Caco-2 (cell line): ENCODE data around the gene SPAG17. TPM values are rescaled to one million over a fixed set of nuclear protein-coding genes. Genes with fewer than 3 reads are reported as not detected.

Source experiments
- BruUV-seq: library from RNA; stranded (reverse); fragments of 400-500 nt; replicated peaks from 2 replicates; lab custom pipeline; 2021; lab: Mats Ljungman, UMichigan
- CTCF ChIA-PET: fragments of 300-600 bp; sonication (Branson Sonifier 250); formaldehyde crosslinking; loops from one replicate; lab custom pipeline; 2022; ENCODE audit warnings: antibody characterized with exemption; lab: Charles Lee
- POLR2A ChIA-PET: fragments of 300-600 bp; sonication (Branson Sonifier 250); formaldehyde crosslinking; loops from one replicate; lab custom pipeline; 2022; ENCODE audit warnings: antibody characterized with exemption; lab: Charles Lee
- DNase-seq, 2 experiments: peaks; one replicate each; pipeline versions ENCODE4 v3.0.0 to v3.0.0-alpha.2; 2020 to 2022
- H3K27me3 ChIP-seq: replicated peaks from 2 replicates; pipeline ENCODE4 v1.6.0; 2011; ENCODE audit warnings: low read length; ENCODE audit not compliant: control insufficient read depth, insufficient read depth
- H3K36me3 ChIP-seq: 2 replicates; pipeline ENCODE4 v1.5.1; 2011; ENCODE audit warnings: low read length; ENCODE audit not compliant: control insufficient read depth, insufficient read depth
- H3K4me1 ChIP-seq: fragments of 250-450 bp; sonication (Bioruptor Pico); 2 replicates; pipeline ENCODE4 v1.5.1; 2020; ENCODE audit warnings: mild to moderate bottlenecking
- H3K4me3 ChIP-seq: 2 replicates; pipeline ENCODE4 v1.5.1; 2011; ENCODE audit warnings: low read depth, mild to moderate bottlenecking, control low read depth, low read length
- H3K9me3 ChIP-seq: fragments of 250-450 bp; sonication (Bioruptor Pico); 2 replicates; pipeline ENCODE4 v1.5.1; 2020; ENCODE audit warnings: mild to moderate bottlenecking, moderate library complexity
- H3K27ac Mint-ChIP-seq: one replicate; pipeline ENCODE4 v1.8.0; 2022; ENCODE audit warnings: mixed read lengths; ENCODE audit not compliant: unreplicated experiment
- H3K27me3 Mint-ChIP-seq: one replicate; pipeline ENCODE4 v1.8.0; 2022; ENCODE audit warnings: mixed read lengths; ENCODE audit not compliant: insufficient read depth, unreplicated experiment
- H3K36me3 Mint-ChIP-seq: one replicate; pipeline ENCODE4 v1.8.0; 2022; ENCODE audit warnings: mild to moderate bottlenecking, mixed read lengths; ENCODE audit not compliant: insufficient read depth, unreplicated experiment
- H3K4me1 Mint-ChIP-seq: one replicate; pipeline ENCODE4 v1.8.0; 2022; ENCODE audit warnings: low read depth, mixed read lengths; ENCODE audit not compliant: unreplicated experiment
- H3K4me3 Mint-ChIP-seq: one replicate; pipeline ENCODE4 v1.8.0; 2022; ENCODE audit warnings: mild to moderate bottlenecking, moderate library complexity, mixed read lengths; ENCODE audit not compliant: unreplicated experiment
- H3K9me3 Mint-ChIP-seq: one replicate; pipeline ENCODE4 v1.8.0; 2022; ENCODE audit warnings: mixed read lengths; ENCODE audit not compliant: unreplicated experiment
- intact Hi-C: fragments of 100-400 bp; cut with micrococcal nuclease; formaldehyde crosslinking; loops from one replicate; pipeline ENCODE4 v1.10.0; 2022; ENCODE audit not compliant: unreplicated experiment
- total RNA-seq: library from RNA; stranded (reverse); gene quantifications from 2 replicates; pipeline ENCODE4 v1.2.3, GENCODE V29; 2022
- TF ChIP-seq, protein P1 (sequence below), 2 experiments: fragments of 200-600 bp in 1 of 2; IDR thresholded peaks; 1 replicate in 1 of 2; 2 replicates in 1 of 2; pipeline versions ENCODE4 v1.5.1 to v1.8.0; 2011 to 2022; ENCODE audit warnings: antibody characterized with exemption in 1 of 2, control low read depth in 1 of 2, inconsistent platforms in 1 of 2, low read depth in 1 of 2, low read length in 1 of 2, mild to moderate bottlenecking in 1 of 2, moderate library complexity in 1 of 2; ENCODE audit not compliant: insufficient read depth in 1 of 2, severe bottlenecking in 1 of 2, unreplicated experiment in 1 of 2

The SPAG17 gene
- total RNA-seq, 1 experiment from 2014 or later = not detected

DNA sequence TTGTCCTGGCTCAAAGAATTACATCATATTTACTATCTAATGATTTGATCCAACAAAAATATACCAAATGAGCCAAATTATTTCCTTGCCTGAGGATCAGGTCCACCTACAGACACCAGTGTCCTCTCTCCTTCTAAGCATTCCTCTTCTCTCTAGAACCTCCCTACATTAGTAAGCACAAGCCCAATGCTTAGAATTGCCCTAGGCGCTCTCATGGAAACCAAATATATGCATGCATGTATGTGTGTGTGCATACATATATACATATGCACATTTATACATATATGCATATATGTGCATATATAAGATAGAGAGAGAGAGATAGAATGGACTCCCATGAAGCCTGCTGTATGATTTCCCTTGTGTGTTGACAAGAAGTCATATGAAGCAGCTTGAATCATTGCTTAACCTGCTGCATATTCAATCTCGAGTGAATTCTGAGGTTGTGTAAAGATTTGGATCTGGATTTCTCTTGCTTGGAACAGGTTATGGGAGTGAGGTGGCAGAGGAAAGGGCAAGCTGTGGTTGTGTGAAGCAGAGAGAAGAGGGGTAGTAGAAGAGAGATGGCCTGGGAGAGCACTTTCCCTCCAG lies 66.1 kb downstream of the SPAG17 start:
- peak overlapping the region; percentile 46 for H3K27ac Mint-ChIP-seq
- intact Hi-C loops = no loop called here
- no peaks in the 10 kb centered on the region for H3K36me3 Mint-ChIP-seq
- BruUV-seq = no TSS peak
- H3K4me3 Mint-ChIP-seq = no peak overlapping the region
- no peaks in the 10 kb centered on the region for H3K36me3 ChIP-seq
- no peaks in the 10 kb centered on the region for H3K9me3 Mint-ChIP-seq
- POLR2A ChIA-PET = no interaction called here
- no peaks in the 10 kb centered on the region for H3K27me3 ChIP-seq
- H3K4me1 Mint-ChIP-seq = peaks cover 14% of the 10 kb centered on the region
- no peak overlapping the region for H3K4me3 ChIP-seq
- peaks cover 15% of the 10 kb centered on the region for H3K4me1 ChIP-seq
- H3K27me3 Mint-ChIP-seq = no peaks in the 10 kb centered on the region
- TF ChIP-seq, protein P1, sequence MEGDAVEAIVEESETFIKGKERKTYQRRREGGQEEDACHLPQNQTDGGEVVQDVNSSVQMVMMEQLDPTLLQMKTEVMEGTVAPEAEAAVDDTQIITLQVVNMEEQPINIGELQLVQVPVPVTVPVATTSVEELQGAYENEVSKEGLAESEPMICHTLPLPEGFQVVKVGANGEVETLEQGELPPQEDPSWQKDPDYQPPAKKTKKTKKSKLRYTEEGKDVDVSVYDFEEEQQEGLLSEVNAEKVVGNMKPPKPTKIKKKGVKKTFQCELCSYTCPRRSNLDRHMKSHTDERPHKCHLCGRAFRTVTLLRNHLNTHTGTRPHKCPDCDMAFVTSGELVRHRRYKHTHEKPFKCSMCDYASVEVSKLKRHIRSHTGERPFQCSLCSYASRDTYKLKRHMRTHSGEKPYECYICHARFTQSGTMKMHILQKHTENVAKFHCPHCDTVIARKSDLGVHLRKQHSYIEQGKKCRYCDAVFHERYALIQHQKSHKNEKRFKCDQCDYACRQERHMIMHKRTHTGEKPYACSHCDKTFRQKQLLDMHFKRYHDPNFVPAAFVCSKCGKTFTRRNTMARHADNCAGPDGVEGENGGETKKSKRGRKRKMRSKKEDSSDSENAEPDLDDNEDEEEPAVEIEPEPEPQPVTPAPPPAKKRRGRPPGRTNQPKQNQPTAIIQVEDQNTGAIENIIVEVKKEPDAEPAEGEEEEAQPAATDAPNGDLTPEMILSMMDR (IDR thresholded peaks at IDR 0.05; ENCODE audit: insufficient read depth in 1 of 2, low read depth in 1 of 2, low read length in 1 of 2, severe bottlenecking in 1 of 2, unreplicated experiment in 1 of 2) = no peak
- DNase-seq = no peak
- CTCF ChIA-PET = no interaction called here
- H3K9me3 ChIP-seq = no peaks in the 10 kb centered on the region

DNA sequence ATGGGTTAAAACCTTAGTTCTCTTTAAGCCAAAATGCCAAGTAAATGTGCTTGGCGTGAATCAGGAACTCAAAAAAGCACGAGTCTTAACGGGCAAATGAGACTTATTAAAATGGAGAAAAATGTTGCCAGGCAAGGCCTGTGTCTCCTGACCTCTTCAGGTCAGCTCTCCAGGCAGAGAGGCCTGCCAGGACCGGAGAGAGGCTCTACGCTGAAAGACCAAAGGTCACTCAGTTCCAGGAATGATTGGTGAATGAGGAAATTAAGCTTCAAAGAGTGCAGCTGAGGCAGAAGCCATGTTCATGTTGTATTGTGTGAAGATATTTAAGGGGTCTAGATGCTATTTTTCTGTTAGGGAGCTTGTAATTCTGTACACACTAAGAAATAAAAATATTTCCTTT lies 66.6 kb downstream of the SPAG17 start:
- H3K4me3 ChIP-seq = no peak overlapping the region
- H3K36me3 ChIP-seq = no peaks in the 10 kb centered on the region
- intact Hi-C loops = no loop called here
- BruUV-seq = no TSS peak
- Mint-ChIP-seq H3K9me3 (no peaks in the 10 kb centered on the region), H3K4me3 (peak overlapping the region; percentile 23), H3K27me3 (no peaks in the 10 kb centered on the region), H3K36me3 (no peaks in the 10 kb centered on the region), H3K27ac (peak overlapping the region; percentile 46), H3K4me1 (peaks cover 14% of the 10 kb centered on the region)
- H3K27me3 ChIP-seq = no peaks in the 10 kb centered on the region
- CTCF ChIA-PET = no interaction called here
- no peaks in the 10 kb centered on the region for H3K9me3 ChIP-seq
- POLR2A ChIA-PET = no interaction called here
- peaks cover 15% of the 10 kb centered on the region for H3K4me1 ChIP-seq
- TF ChIP-seq, protein P1 (IDR thresholded peaks at IDR 0.05; ENCODE audit: insufficient read depth in 1 of 2, low read depth in 1 of 2, low read length in 1 of 2, severe bottlenecking in 1 of 2, unreplicated experiment in 1 of 2) = no peak
- peak; percentile 46 to 63 for DNase-seq

DNA sequence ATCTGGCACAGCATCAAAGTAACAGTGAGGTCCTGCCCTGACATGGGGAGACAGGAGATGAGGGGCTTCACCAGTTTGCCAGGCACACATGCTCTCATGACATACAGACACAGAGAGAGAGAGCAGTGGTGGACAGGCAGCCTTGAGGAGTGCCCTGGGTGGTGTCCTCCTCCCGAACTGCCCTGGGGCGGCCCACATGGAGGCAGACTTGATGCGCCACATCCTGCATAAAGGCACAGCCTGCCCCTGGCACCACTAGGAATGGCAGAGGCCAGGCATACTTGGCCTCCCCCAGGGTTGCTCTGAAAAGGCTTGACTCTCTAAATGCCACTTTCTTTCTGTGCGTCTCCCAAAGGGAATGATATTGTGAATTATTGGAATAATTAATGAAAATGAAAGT lies 67.5 kb downstream of the SPAG17 start:
- H3K36me3 ChIP-seq = no peaks in the 10 kb centered on the region
- Mint-ChIP-seq H3K9me3 (no peaks in the 10 kb centered on the region), H3K27me3 (no peaks in the 10 kb centered on the region), H3K36me3 (no peaks in the 10 kb centered on the region), H3K4me3 (no peak overlapping the region), H3K4me1 (peaks cover 14% of the 10 kb centered on the region), H3K27ac (no peak overlapping the region)
- TF ChIP-seq, protein P1 (IDR thresholded peaks at IDR 0.05; ENCODE audit: insufficient read depth in 1 of 2, low read depth in 1 of 2, low read length in 1 of 2, severe bottlenecking in 1 of 2, unreplicated experiment in 1 of 2) = no peak
- no TSS peak for BruUV-seq
- ChIA-PET CTCF (no interaction called here), POLR2A (no interaction called here)
- H3K4me1 ChIP-seq = peaks cover 15% of the 10 kb centered on the region
- H3K9me3 ChIP-seq = no peaks in the 10 kb centered on the region
- no peak overlapping the region for H3K4me3 ChIP-seq
- intact Hi-C loops = no loop called here
- no peaks in the 10 kb centered on the region for H3K27me3 ChIP-seq
- no peak for DNase-seq
